GM10266 (cell line): ENCODE data around the gene ATRNL1.

Source experiments
- DNase-seq: peaks from one replicate; pipeline ENCODE4 v3.0.0; 2012; ENCODE audit errors: extremely low spot score
- CTCF ChIP-seq: IDR thresholded peaks from 2 replicates; pipeline ENCODE4 v1.5.1; 2012; ENCODE audit warnings: mild to moderate bottlenecking, low read depth; ENCODE audit not compliant: control insufficient read depth, insufficient read depth; ENCODE audit errors: missing control alignments

ATRNL1 gene

GRCh38 chr10:115539142-115539762 is 446.1 kb downstream of the ATRNL1 start:
- no peak for TF ChIP-seq CTCF
- no peak for DNase-seq

DNA sequence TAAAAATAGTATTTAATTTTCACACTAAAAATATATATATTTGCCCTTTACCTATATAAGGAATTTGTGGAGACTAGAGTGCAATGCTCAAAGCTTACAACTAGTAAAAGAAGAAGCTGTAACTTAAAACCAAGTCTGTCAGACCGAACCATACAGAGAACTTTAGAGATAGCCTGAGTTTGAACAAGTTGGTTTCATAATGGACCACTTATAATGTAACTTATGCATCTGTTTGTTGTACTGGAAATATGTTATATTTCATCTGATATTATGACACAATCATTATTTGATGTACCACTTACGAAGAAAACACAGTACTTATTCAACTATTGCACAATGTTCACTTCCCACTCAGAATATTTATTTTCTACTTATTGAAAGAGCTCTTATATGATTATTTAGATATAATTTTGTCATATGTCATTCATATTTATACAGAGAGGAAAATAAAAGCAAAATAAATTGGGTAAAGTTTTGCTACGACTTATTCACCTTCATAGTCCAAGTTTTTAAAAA is 462.8 kb downstream of the ATRNL1 start:
- DNase-seq: no peak

DNA sequence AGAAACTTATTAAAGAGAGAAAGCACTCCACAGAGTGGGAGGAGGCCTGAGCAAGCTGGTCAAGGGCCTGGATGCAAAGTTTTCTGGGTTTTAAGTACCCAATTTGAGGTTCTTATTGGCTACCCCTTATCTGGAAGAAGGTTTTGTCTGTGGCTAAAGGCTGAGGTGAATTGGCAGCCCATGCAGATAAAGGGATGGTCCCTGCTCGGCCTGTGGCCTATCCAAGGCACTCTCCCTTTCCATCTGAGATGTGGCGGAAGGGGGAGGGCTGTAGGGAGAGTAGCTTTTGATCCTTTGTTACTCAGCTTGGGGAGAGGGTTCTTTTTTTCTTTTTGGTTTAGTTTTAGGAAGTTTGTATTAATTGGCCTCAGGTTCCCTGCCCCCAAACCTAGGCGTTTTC is 465.1 kb downstream of the ATRNL1 start:
- no peak for TF ChIP-seq CTCF
- no peak for DNase-seq

More for the DNA sequence above, 462.8 kb downstream of the ATRNL1 start:
- no peak for TF ChIP-seq CTCF

DNA sequence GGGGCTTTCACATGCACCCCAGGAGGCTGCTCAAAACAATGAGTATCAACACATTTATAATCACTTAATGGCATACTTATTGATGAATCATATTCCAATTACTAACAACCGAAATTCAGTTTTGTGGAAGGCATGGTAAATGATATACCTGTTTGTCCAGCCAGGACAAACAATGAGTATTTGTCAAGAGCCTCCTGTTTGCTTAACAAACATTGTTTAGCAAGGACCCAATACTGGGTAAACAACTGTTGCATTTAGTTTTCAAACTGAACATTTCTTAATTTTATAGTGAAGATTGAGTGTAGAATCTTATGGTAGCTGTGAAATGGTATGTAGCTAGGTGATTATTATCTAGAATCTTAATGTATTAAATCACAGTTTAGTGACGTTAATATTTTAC is 473.7 kb downstream of the ATRNL1 start:
- no peak for DNase-seq
- no peak for TF ChIP-seq CTCF

GRCh38 chr10:115572740-115573455 is 479.7 kb downstream of the ATRNL1 start:
- peak; percentile 9 for DNase-seq
- peak; percentile 42 for TF ChIP-seq CTCF

DNA sequence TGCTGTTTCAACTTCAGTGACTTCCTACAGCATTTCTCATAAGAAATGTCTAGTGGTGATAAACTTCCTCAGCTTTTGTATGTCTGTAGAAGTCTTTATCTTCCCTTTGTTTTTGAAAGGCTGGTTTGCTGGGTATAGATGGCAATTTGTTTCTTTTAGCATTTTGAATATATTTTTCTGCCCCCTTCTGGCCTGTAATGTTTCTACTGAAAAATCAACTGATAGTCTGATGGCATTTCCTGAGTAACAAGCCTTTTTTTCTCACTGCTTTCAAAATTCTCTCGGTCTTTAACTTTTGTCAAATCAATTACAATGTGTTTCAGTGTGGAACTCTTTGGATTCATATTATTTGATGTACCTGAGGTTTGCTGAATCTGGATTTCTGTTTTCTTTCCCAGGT is 487.1 kb downstream of the ATRNL1 start:
- TF ChIP-seq CTCF: no peak
- no peak for DNase-seq

- DNase-seq: no peak
- no peak for TF ChIP-seq CTCF
Observed at GRCh38 chr10:115593060-115593459, 499.9 kb downstream of the ATRNL1 start.
